HepG2 (cell line): ENCODE results near the gene CD180. TPM values are rescaled to one million over a fixed set of nuclear protein-coding genes. Genes with fewer than 3 reads are reported as not detected.

ENCODE experiments used
- BCL6 ChIP-seq: IDR thresholded peaks from 2 replicates; pipeline ENCODE4 v1.6.1; 2016; ENCODE audit warnings: missing genetic modification reagents, missing compliant biosample characterization
- CBX1 ChIP-seq: IDR thresholded peaks from one replicate; pipeline ENCODE4 v1.6.1; 2016; ENCODE audit warnings: antibody characterized with exemption, low read depth
- ELF4 ChIP-seq: sonication (generic); formaldehyde crosslinking; IDR thresholded peaks from 2 replicates; pipeline ENCODE4 v1.5.0; 2020; ENCODE audit warnings: missing genetic modification reagents, mild to moderate bottlenecking, moderate library complexity, borderline replicate concordance
- EP300 ChIP-seq, 3 experiments: sonication (generic) in 1 of 3; formaldehyde crosslinking in 1 of 3; IDR thresholded peaks; 2 replicates each; pipeline versions ENCODE4 v1.5.1 to v1.6.1; 2011 to 2020; ENCODE audit warnings: low read depth in 2 of 3, low read length in 2 of 3, borderline replicate concordance in 1 of 3, improper control_type of control experiment in 1 of 3, mild to moderate bottlenecking in 1 of 3, missing genetic modification reagents in 1 of 3, moderate library complexity in 1 of 3
- FOXC1 ChIP-seq: sonication (generic); formaldehyde crosslinking; IDR thresholded peaks from 2 replicates; pipeline ENCODE4 v1.8.0; 2022; ENCODE audit warnings: mild to moderate bottlenecking, missing genetic modification reagents, borderline replicate concordance
- HES4 ChIP-seq: sonication (generic); formaldehyde crosslinking; IDR thresholded peaks from 2 replicates; pipeline ENCODE4 v1.9.0; 2021; ENCODE audit warnings: mild to moderate bottlenecking, missing genetic modification reagents, borderline replicate concordance
- HMGA1 ChIP-seq: sonication (generic); formaldehyde crosslinking; conservative IDR thresholded peaks from 2 replicates; pipeline ENCODE4 v1.4.0; 2020; ENCODE audit warnings: missing genetic modification reagents
- NBN ChIP-seq: fragments of 450-650 bp; conservative IDR thresholded peaks from 2 replicates; pipeline ENCODE4 v1.6.1; 2017
- RARA ChIP-seq: IDR thresholded peaks from 2 replicates; pipeline ENCODE4 v1.6.1; 2016; ENCODE audit warnings: missing genetic modification reagents, missing compliant biosample characterization
- SCMH1 ChIP-seq: sonication (generic); formaldehyde crosslinking; IDR thresholded peaks from 2 replicates; pipeline ENCODE4 v1.9.0; 2021; ENCODE audit warnings: missing genetic modification reagents, mild to moderate bottlenecking, borderline replicate concordance
- UBTF ChIP-seq: sonication (generic); formaldehyde crosslinking; IDR thresholded peaks from 2 replicates; pipeline ENCODE4 v1.4.0; 2020; ENCODE audit warnings: mild to moderate bottlenecking, missing genetic modification reagents
- YEATS4 ChIP-seq: sonication (generic); formaldehyde crosslinking; IDR thresholded peaks from 2 replicates; pipeline ENCODE4 v1.4.0; 2020; ENCODE audit warnings: missing genetic modification reagents, borderline replicate concordance
- ZNF558 ChIP-seq: sonication (generic); formaldehyde crosslinking; IDR thresholded peaks from 2 replicates; pipeline ENCODE4 v1.9.0; 2022; ENCODE audit warnings: mild to moderate bottlenecking, missing genetic modification reagents, borderline replicate concordance
- polyA plus RNA-seq, 8 experiments: library from polyadenylated mRNA; depleted of rRNA in 3 of 8; stranded (reverse) in 7 of 8; unstranded in 1 of 8; fragments of >200 nt; fragmentation: Illumina TruSeq in 4 of 8; extraction: Trizol in 4 of 8; gene quantifications; 2 replicates each; pipeline versions ENCODE4 v1.2.1 to v1.2.3, GENCODE V29; 2011 to 2016; ENCODE audit warnings: low read depth in 4 of 8, missing spikeins in 1 of 8, mixed read lengths in 1 of 8; ENCODE audit not compliant: insufficient read depth in 1 of 8
- total RNA-seq, 5 experiments: library from RNA; depleted of rRNA; stranded (reverse); fragments of >200 nt; fragmentation: Illumina TruSeq; extraction: Trizol; gene quantifications; 2 replicates each; pipeline ENCODE4 v1.2.3, GENCODE V29; 2016; ENCODE audit warnings: low read depth in 1 of 5
- TF ChIP-seq, protein P1 (sequence below), 2 experiments: sonication (generic) in 1 of 2; formaldehyde crosslinking in 1 of 2; IDR thresholded peaks; 2 replicates each; pipeline versions ENCODE4 v1.4.0 to v1.6.1; 2016 to 2020; ENCODE audit warnings: borderline replicate concordance in 1 of 2, low read depth in 1 of 2, mild to moderate bottlenecking in 1 of 2, missing genetic modification reagents in 1 of 2
- TF ChIP-seq, protein P2 (sequence below): sonication (generic); formaldehyde crosslinking; conservative IDR thresholded peaks from 2 replicates; pipeline ENCODE4 v1.8.0; 2022; ENCODE audit warnings: missing genetic modification reagents
- TF ChIP-seq, protein P3 (sequence below): sonication (generic); formaldehyde crosslinking; IDR thresholded peaks from 2 replicates; pipeline ENCODE4 v1.5.0; 2020; ENCODE audit warnings: missing genetic modification reagents
- TF ChIP-seq, protein P4 (sequence below): sonication (generic); formaldehyde crosslinking; IDR thresholded peaks from 2 replicates; pipeline ENCODE4 v1.4.0; 2020; ENCODE audit warnings: missing genetic modification reagents, mild to moderate bottlenecking, borderline replicate concordance

The CD180 gene
- total and polyA plus RNA-seq, 2 of the 13 experiments (the other 11 are each of a cell fraction or from before 2014, with no cell fraction given), result not detected

DNA sequence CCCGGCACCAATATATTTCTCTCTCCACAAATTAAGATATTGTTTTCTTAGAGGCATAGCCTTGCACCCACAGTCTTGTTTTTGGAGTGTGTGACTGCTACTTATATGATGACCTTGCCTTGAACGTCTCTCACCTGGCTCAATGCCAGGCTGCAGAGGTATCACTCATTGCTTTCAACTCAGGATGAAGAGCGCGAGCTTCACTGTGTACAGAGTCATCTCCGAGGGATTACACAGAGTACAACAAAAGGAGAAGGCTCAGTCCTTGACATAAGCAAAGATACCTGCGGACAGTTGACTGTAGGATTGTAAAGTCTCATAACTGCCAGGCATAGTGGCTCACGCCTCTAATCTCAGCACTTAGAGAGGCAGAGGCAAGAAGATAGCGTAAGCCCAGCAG, 53.8 kb downstream of the CD180 start (continued):
- TF ChIP-seq, protein P1, sequence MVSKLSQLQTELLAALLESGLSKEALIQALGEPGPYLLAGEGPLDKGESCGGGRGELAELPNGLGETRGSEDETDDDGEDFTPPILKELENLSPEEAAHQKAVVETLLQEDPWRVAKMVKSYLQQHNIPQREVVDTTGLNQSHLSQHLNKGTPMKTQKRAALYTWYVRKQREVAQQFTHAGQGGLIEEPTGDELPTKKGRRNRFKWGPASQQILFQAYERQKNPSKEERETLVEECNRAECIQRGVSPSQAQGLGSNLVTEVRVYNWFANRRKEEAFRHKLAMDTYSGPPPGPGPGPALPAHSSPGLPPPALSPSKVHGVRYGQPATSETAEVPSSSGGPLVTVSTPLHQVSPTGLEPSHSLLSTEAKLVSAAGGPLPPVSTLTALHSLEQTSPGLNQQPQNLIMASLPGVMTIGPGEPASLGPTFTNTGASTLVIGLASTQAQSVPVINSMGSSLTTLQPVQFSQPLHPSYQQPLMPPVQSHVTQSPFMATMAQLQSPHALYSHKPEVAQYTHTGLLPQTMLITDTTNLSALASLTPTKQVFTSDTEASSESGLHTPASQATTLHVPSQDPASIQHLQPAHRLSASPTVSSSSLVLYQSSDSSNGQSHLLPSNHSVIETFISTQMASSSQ (IDR thresholded peaks at IDR 0.05; ENCODE audit: low read depth), result no peak
- TF ChIP-seq, protein P1 (CRISPR knock-in tag; IDR thresholded peaks at IDR 0.05; ENCODE audit: borderline replicate concordance), result no peak
- TF ChIP-seq HES4 (no peak), SCMH1 (CRISPR knock-in tag) (no peak), ELF4 (CRISPR knock-in tag) (no peak), CBX1 (no peak), RARA (peak; percentile 88), EP300 (IDR thresholded peaks at IDR 0.05; ENCODE audit: low read depth in 2 of 2, low read length in 2 of 2) (0 out of 4 replicates have a peak, but pooled peaks of 1 of the 2 experiments have one; percentile 10), EP300 (CRISPR knock-in tag; IDR thresholded peaks at IDR 0.05; ENCODE audit: borderline replicate concordance) (no peak), HMGA1 (CRISPR knock-in tag) (no peak), YEATS4 (no peak), FOXC1 (CRISPR knock-in tag) (no peak), BCL6 (CRISPR knock-in tag) (peak; percentile 61), NBN (no peak), UBTF (CRISPR knock-in tag) (no peak), ZNF558 (CRISPR knock-in tag) (no peak)
- TF ChIP-seq, protein P2, sequence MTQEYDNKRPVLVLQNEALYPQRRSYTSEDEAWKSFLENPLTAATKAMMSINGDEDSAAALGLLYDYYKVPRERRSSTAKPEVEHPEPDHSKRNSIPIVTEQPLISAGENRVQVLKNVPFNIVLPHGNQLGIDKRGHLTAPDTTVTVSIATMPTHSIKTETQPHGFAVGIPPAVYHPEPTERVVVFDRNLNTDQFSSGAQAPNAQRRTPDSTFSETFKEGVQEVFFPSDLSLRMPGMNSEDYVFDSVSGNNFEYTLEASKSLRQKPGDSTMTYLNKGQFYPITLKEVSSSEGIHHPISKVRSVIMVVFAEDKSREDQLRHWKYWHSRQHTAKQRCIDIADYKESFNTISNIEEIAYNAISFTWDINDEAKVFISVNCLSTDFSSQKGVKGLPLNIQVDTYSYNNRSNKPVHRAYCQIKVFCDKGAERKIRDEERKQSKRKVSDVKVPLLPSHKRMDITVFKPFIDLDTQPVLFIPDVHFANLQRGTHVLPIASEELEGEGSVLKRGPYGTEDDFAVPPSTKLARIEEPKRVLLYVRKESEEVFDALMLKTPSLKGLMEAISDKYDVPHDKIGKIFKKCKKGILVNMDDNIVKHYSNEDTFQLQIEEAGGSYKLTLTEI (CRISPR knock-in tag), result no peak
- TF ChIP-seq, protein P3, sequence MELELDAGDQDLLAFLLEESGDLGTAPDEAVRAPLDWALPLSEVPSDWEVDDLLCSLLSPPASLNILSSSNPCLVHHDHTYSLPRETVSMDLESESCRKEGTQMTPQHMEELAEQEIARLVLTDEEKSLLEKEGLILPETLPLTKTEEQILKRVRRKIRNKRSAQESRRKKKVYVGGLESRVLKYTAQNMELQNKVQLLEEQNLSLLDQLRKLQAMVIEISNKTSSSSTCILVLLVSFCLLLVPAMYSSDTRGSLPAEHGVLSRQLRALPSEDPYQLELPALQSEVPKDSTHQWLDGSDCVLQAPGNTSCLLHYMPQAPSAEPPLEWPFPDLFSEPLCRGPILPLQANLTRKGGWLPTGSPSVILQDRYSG (CRISPR knock-in tag), result no peak
- TF ChIP-seq, protein P4, sequence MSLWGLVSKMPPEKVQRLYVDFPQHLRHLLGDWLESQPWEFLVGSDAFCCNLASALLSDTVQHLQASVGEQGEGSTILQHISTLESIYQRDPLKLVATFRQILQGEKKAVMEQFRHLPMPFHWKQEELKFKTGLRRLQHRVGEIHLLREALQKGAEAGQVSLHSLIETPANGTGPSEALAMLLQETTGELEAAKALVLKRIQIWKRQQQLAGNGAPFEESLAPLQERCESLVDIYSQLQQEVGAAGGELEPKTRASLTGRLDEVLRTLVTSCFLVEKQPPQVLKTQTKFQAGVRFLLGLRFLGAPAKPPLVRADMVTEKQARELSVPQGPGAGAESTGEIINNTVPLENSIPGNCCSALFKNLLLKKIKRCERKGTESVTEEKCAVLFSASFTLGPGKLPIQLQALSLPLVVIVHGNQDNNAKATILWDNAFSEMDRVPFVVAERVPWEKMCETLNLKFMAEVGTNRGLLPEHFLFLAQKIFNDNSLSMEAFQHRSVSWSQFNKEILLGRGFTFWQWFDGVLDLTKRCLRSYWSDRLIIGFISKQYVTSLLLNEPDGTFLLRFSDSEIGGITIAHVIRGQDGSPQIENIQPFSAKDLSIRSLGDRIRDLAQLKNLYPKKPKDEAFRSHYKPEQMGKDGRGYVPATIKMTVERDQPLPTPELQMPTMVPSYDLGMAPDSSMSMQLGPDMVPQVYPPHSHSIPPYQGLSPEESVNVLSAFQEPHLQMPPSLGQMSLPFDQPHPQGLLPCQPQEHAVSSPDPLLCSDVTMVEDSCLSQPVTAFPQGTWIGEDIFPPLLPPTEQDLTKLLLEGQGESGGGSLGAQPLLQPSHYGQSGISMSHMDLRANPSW (CRISPR knock-in tag), result no peak
